Measurements from ENCODE around the gene MANEAL.

The MANEAL gene

DNA sequence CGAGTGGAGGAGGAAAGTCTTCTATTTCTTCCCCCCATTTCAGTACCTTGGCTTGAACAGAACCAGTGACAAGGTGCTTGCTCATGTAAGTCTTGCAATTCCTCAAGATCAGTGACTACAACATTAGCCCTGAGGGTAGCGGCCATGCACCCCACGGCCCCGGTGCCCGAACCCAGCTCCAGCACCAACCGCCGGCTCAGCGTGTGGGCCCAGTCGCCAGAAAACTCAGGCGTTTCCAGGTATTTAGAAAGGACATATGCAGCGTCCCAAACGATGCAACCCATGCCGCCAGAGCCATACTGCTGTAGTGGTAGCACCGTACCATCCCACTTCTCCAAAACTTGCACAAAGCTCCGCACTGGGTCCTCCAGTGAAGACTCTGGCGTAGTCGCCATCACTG is 11.2 kb upstream of the MANEAL start:
- DNase-seq, result no peak

DNA sequence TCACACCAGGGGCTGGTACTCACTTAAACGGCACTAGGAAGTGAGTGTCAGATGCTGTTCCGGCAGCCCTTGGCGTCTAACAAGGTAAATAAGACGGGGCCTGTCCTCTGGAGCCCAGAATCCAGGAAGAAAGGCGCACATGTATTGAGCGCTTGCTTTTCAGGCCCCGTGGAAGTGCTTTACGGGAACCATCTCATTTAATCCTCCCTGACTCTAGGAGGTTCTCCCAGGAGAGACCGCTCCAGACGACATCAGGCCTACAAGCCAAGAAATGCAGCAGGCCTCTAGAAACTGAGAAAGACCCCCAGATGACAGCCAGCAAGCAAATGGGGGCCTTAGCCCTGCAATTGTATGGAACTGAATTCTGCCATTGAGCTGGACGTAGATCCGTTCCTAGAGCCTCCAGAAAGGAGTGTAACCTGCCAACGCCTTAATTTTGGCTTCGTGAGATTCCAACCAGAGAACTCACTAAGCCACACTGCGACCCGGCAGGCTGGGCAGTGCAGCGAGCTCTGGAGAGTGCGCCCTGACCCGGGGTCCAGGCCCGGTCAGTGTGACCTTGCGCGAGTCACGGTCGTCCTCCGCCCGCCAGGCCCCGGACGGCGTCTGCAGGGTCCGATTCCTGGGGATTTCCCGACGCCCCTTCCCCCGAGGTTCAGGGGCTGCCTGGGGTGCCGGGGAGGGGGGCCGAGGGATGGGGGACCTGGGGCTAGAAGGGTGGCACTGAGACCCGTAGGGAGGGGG is 532 bp upstream of the MANEAL start:
- no peak for DNase-seq

DNA sequence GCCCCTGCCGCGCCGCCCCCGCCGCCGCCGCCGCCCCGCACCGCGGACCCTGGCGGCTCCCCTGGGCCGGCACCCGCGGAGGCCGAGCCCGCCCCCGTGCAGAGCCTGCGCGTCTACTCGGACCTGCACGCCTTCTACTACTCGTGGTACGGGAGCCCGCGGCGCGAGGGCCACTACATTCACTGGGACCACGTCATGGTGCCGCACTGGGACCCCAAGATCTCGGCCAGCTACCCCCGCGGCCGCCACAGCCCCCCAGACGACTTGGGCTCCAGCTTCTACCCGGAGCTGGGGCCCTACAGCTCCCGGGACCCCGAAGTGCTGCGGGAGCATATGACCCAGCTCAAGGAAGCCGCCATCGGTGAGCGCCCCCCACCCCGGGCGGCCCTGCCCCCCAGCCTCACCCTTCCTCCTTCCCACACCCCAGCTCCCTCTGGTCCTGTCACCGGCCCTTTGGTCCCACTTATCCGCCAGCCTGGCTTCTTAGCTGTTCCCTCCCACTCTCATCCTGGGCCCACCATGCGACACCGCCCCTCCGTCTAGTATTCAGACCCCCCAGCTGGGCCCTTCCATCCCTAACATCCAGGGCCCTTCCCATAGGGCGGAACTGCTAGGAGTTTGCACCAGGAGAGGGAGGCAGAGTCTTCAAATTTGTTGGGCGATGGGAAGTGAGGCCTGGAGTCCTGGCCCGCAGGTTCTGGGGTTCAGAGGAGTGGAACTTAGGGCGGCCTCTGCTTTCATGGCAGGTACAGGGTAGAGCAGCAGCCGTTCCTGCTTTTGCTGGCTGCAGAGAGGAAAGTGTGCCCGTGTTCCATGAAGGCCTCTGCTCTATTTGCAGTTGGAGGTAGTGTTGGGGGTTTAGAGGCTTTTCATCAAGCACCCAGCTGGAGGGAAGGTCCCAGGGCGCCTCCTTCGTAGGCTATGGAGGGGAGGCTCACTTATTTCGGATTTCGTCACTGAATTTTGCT is 1.0 kb downstream of the MANEAL start:
- DNase-seq, result no peak

DNA sequence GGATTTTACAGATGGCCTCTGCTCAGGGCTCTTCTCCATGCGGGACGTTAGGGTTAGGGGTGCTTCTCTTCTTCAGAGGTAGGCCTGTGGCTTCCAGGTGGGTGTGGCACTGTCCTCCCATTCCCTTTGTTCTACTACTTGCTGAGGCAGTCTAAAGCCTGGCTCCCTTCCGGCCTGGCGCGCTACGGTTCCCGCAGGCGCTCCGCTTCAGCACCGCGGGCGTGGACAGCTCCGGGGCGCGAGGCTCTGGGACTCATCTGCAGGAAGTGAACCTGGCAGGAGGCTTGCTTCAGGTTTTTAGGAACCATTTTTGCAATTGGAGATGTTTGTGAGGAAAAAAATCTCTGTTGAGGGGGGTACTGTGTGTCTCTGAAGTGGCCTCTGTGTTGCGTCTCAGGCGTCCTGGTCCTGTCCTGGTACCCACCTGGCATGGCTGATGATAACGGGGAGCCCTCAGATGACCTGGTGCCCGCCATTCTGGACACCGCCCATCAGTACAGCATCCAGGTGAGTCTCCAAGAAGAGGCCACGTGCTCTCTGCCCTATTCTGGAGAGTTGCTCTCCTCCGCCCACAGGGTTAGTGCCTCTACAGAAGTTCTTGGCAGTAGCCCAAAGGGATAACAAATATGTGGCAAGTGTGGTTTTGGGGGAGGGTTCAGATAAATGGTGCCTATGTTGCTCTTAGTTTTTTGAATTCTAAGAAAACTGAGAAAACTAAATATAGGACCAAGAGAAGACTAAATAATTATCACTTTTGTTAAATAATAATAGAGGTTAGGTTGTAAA is 1.9 kb downstream of the MANEAL start:
- peak; percentile 28 for DNase-seq

DNA sequence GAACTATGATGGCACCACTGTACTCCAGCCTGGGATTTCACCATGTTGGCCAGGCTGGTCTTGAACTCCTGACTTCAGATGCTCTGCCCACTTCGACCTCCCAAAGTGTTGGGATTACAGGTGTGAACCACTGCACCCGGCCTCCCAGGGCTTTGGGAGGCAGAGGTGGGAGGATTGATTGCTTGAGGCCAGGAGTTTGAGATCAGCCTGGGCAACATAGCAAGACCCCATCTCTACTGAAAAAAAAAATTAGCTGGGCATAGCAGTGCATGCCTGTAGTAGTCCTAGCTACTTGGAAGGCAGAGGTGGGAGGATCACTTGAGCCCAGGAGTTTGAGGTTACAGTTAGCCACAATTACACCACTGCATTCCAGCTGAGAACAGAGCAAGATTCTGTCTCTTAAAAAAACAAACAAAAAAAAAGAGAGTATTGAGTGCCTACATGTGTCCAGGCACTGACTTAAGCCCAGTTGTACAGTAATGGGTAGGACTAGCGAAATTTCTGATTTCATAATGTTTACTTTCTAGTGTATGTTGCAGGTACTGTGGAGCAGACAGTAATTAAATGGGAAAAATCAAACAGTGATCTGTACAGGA is 4.2 kb downstream of the MANEAL start:
- DNase-seq, result no peak

DNA sequence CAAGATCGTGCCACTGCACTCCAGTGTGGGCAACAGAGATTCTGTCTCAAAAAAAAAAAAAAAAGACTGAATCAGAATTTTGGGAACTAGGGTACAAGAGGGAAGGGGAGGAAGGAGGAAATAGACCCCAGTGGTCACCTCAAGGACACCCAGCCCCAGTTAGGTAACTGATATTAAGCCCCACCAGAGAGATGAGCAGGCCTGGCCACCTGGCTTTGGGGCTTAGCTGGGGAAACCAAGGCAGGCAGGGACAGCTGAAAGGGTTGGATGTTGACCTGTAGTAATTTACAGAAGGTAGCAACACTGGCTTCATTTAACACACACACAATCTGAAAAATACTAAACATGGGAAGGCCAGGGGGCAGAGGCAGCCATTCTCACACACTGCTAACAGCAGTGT is 8.8 kb downstream of the MANEAL start:
- DNase-seq, result no peak

DNA sequence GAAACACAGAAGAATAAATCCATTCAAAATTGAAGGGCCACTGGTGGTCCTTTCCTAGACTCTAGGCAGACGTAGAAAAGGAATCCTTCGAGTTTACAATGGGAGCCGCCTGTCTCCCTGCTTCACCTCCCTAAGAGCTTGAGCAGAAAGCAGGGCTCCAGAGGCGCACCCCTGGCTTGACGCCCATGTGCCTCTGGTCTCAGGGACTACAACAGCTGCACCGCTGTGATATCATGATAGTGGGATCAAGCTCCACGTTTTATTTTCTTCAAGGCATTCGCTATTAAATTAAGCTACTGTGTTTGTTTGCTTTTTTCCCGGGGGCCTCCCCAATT is 13.5 kb downstream of the MANEAL start:
- no peak for DNase-seq

DNA sequence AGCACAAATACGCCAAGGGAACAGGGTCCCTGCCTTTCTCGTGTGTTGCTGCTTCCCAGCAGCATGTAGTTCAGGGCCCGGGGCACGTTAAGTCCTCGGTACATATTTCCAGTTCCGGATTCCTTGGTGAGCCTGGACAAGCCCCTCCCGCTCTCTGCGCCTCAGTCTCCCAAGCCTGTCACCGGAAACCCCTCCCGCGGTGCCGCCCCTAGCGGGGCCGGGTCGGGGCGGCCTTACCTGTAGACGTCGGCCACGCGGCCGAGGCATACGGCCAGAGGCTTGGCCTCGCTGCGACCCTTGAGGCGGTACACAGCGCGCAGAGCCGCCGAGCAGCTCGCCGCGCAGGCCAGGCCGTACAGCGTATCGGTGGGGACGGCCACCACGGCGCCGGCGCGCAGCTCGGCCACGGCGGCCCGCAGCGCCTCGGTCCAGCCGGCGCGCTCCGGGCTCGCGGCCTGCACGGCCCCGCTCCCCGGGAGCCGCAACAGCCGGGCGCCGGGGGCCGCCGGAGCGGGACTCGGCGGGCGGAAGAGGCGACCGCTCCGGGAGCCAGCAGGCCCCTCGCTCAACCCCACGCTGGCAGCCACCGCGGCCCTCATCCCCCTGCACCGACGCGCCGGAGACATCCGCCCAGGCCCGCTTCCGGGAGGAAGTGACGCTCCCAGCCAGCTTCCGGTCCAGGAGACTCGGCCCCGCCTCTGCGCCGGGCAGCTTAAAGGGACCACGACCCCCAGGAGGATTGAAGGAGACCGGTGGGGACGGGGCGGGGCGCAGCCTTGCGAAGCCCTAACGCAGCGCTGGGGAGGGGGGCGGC is 14.1 kb downstream of the MANEAL start, which contains the start of the genes C1orf122 and YRDC:
Gene C1orf122 (plus strand): TSS at position 236 of the 814 bp plus-strand sequence. CDS start 615 bp downstream, outside the sequence.
Gene YRDC (minus strand): TSS at position 654 of the 814 bp plus-strand sequence. CDS start 28 bp downstream, at position 626.
- DNase-seq, result peak; percentile 91

DNA sequence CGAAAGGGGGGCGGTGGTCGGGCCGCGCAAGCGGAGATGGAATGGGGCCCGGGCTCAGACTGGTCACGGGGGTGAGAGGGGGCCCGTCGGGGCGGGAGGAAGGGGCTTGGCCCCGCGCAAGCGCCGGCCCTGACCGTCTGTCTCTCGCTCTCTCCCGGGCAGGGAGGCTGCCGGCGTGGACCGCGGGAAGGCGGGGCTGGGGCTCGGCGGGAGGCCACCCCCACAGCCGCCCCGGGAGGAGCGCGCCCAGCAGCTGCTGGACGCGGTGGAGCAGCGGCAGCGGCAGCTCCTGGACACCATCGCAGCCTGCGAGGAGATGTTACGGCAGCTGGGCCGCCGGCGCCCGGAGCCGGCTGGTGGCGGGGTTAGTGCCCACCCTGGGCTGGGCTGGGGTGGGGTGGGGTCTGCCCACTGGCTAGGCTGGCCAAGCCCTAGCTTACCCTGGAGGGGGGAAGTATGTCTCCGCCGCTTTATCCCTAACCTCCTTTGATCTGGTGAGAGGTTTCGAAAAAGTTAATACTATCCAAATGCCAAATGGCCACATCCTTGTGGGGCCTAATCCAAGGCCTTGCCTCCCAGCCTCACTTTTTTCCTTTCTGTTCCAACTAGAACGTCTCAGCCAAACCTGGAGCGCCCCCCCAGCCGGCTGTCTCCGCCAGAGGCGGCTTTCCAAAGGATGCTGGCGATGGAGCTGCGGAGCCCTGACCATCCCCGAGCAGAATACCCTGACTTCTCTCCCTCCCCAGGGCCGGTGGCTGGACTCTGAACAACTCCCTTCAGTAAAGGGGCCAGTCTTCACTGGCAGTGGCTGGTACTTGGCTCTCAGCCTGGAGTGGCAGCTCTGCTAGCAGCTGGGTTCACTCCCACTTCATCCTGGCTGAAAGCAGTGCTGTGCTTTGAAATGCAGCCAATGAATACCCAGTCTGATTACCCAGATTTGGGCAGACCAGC is 15.0 kb downstream of the MANEAL start:
- DNase-seq, result no peak

DNA sequence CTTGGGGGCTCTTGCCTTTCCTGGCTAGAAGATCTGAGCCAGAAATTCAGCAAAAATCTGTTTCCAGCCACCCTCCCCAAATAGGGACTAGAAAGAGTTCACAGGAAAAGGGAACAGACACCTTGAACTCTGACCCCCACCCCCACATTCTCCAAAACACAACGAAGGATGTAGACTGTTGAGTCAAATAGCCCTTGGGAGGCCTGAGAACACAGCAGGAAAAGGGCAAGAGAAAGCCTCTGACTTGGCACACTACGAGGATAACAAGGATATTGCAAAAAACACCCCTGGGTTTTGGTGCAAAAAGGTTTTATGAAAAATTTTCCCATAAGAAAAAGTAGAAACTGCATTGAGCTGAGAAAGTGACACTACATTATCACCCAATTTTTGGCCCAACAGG is 16.3 kb downstream of the MANEAL start:
- no peak for DNase-seq

DNA sequence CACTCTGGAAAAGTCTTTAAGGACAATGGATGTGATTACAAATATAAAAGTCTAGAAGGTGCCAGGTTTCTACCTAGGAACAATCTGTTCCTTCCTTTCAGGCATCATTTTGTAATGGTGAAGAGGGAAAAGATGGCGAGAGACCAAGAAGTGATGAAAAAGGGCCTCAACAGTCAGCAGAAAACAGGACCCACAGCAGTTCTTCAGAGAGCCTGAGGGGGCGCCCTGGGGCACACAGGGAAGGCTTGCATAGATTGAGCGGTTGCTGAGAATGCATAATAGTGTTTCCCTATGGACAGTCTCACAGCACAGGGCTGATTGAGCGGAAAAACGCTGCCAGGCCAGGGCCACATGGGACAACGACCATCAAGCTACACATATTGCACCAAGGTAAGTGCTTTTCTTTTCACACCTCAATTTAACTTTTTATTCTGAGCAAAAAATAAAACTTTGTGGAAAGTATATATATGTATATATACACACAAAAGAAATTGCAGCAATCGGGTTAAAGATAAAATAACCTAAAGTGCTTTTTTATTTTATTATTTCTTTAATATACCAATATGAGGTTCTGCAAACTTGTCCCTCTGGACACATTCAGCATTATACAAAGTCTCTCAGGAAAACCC is 17.5 kb downstream of the MANEAL start:
- peak; percentile 47 for DNase-seq

DNA sequence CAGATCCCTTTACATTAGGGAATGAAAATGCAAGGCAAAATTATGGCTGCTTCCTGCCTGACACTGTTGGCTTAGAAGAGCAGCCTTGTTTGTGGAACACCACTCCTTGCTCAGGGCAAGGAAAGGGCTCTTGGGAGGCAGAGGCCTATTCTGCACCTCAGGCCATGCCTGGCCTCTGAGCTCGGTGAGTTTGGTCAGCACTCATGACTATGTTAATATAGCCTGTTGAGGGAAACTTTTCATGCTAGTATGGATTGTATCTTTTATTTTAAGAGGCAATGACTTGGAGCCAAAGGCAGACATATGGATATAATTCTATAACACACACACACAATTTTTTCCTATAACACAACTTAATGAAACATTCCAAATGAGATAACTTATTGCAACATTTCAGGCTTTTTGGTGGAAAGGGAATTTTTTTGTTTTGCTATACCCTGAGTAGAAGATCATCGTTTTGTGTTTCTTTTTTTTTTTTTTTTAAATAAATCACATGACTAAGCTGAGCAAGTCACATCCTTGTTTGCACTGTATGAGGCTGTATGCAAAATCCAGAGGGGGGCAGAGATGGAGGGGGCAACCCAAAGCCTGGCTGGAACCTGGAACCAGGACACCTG is 20.0 kb downstream of the MANEAL start:
- DNase-seq, result no peak

DNA sequence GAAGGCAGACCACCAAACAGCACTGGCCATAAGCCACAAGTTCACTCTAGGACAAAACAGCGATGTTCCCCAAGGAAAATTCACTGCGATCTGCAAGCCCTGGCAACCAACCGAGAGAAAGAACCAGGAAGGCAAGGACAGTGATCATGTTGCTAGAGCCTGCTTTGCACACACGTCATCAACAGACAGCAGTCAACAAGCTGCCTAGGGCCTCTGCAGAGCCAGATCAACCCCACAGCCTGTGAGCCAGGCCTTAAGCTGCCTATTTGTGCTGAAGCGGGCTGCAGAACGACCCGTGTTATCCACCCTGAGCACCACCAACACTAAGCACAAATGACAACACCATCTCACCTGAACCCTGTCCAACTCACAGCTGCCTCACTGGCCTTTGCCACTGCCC is 20.6 kb downstream of the MANEAL start:
- no peak for DNase-seq

DNA sequence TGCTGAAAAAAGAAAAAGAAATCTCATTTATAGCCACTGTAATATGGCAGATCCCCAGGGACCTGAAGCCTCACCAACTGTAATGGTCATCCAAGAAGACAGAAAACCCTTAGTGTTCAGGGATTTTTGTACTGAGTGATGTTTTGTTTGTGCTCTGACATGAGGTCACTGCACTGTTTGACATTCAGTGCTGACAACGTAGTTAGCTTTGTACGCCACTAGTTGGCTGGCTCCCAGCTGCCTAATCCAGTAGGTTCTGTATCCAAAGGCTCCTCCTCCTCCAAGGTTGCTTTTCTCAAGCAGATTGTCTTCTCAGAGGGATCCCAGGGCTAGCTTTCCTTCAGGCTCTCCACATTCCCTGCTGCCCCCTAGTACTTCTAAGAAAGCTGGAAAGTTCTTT is 23.8 kb downstream of the MANEAL start:
- no peak for DNase-seq

DNA sequence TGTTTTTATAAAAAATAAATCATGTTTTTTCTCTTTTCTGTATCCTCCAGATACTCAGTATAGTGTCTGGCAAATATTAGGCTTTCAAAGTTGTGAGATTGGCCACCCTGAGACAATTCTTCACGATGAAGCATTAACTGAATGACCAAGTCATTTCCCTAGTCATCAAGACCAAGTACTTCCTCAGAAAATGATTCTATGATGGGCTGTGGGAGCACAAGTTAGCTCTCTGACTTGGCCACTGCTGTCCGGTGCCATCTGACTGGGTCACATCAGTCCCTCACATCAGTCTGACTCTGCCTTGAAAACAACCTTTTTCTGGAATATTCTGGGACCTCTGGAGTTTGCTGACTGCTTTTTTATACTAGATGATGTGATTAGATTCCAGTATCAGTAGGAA is 27.8 kb downstream of the MANEAL start:
- no peak for DNase-seq

DNA sequence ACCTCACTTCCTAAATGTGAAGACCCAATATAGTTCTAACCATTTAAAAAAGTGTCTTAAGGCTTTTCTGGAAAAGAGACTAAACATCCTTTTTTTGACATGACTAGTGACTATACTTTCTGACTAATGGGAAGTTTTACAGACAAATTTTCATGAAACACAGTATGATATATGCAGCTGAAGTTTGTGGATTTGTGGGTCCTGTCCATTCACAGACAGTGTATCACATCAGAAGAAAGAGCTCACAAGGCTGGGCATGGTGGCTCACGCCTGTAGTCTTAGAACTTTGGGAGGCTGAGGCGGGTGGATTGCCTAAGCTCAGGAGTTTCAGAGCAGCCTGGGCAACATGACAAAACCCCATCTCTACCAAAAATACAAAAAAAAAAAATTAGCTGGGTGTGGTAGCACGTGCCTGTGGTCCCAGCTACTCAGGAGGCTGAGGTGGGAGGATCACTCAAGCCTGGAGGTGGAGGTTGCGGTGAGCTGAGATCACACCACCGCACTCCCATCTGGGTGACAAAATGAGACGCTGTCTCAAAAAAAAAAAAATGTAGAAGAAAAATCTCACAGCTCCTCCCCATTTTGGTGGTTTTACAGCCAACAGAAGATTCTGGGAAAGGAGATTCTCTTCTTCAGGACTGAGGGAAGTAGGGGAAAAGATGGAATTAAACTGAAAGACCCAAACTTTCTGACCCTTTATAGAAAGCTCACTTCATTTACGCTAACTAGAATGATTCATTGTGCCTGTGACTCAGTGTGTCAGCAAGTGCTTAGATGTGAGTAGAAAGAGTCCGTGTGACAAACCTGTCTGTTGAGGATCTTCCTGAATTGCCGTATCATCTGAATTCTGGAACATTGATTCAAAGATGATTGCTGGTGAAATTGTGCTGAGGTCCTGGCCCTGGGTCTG is 29.5 kb downstream of the MANEAL start:
- no peak for DNase-seq

DNA sequence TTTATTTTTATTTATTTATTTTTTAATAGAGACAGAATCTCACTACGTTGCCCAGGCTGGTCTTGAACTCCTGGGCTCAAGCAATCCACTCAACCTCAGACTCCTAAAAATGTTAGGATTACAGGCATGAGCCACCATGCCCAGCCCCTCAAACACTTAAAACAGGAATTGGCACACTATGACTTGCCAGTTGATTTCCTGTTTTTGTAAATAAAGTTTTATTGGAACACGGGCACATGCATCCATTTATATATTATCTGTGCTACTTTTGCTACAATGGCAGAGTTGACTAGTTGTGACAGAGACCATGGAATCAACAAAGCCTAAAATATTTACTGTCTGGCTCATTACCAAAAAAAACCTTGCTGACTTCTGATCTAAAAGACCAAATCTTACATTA is 30.4 kb downstream of the MANEAL start:
- no peak for DNase-seq

DNA sequence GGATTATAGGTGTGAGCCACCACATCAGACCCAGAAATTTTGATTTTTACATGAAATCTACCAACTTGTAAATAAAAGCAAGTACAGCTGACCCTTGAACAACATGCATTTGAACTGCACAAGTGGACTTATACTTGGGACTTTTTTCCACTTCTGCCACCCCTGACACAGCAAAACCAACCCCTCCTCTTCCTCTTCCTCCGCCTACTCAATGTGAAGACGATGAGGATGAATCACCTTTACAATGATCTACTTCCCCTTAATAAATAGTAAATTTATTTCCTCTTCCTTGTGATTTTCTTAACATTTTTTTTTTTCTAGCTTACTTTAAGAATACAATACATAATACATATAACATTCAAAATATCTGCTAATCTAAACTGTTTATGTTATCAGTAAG is 31.9 kb downstream of the MANEAL start:
- no peak for DNase-seq

Data from activated gamma-delta T cell treated with Interleukin-2 at 50 U/mL for 16 hours (primary cell).